GF-D8 (cell line): Measurements from ENCODE around the gene TPR.
"Not testable (repeated sequence)": the region's sequence is repeated elsewhere in the genome, so short reads cannot be mapped to it uniquely, and the experiment has no call there.

Experiments
- DNase-seq: peaks from one replicate; lab custom pipeline; 2025; lab: John Stamatoyannopoulos, UW

The TPR gene

GRCh38 chr1:186375152-186375928, at the start of gene TPR, which contains the start of gene ODR4:
Gene TPR (minus strand): TSS chr1:186375253. CDS start chr1:186375028, 225 bp downstream.
Gene ODR4 (plus strand): TSS chr1:186375838. CDS start chr1:186379786, 3,948 bp downstream.
- DNase-seq: peak; percentile 98

GRCh38 chr1:186424539-186424938, 49.5 kb upstream of the TPR start:
- no peak for DNase-seq

- DNase-seq: no peak
These were observed 46.4 kb upstream of the TPR start for GRCh38 chr1:186421446-186421845.

- DNase-seq: no peak
These were observed 45.9 kb upstream of the TPR start for GRCh38 chr1:186420923-186421322.

- no peak for DNase-seq
These were observed 45.3 kb upstream of the TPR start for GRCh38 chr1:186420311-186420710.

GRCh38 chr1:186418503-186418902, 43.5 kb upstream of the TPR start:
- DNase-seq: no peak

DNA sequence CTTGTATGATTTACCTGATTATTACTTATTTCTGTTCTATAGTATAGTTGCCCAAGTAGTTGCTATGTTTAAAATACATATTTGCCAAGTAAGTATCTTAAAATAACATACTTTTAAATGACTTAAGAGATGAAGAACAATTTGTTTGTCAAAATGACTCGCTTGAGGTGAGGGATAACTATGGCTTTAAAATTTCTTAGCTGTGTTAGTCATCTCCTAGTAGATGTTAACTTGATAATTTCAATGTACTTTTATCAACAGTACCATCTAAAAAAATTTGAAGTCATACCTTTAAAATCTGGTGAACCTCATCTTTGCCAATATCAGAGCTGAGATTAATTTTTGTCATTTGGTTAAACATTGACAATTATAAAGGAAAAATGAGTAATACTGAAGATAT, 38.3 kb upstream of the TPR start:
- no peak for DNase-seq

GRCh38 chr1:186409091-186409490, 34.0 kb upstream of the TPR start:
- no peak for DNase-seq

DNA sequence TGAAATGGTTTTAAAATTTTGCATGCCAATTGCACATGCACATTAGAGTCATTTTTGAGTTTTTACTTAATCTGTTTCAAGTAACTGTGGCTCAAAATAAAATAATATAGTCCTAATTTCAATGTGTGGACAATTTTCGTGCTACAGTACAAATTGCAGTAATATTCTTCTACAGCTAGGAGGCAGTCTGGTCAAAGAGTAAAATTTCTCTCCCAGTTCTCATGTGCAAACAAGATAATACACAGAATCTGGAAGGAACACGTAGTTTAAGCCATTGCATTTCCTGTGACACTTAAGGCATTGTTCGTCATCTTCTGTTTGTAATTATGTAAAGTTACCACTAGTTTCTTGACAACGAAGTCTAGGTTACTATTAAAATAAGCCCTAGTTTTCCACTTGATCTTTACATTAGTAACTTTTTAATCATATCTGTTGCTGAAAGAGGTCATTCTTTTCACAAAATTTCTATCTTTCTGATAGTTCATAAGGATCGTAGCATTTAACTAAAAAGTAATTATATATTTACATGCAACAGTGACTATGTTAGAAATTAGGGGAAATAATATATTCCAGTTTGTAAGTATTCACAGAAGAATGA, 29.5 kb upstream of the TPR start:
- no peak for DNase-seq

DNA sequence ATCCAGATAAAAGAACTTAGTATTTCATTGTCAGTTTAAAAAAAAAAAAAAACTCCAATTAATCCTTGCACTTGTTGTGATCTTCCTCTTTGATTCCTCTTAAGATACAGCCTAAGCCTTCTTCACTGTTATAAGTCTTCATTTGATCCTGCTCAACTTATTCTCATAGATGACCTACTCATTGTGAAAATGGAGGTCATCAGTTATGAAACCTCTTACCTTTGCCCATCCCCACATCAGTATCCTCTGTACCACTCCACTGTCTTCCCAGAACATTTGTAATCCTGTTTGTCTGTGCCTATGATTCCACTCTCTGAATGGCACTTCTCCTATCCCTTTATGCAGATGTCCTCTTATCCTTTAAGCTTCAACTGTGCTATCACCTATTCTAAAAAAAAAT, 28.6 kb upstream of the TPR start:
- no peak for DNase-seq

- not testable (repeated sequence) for DNase-seq
These were observed 26.4 kb upstream of the TPR start for GRCh38 chr1:186401446-186401845.

GRCh38 chr1:186392711-186393110, 17.7 kb upstream of the TPR start:
- not testable (repeated sequence) for DNase-seq

- no peak for DNase-seq
These were observed 16.8 kb upstream of the TPR start for GRCh38 chr1:186391841-186392240.

- DNase-seq: no peak
These were observed 15.9 kb upstream of the TPR start for GRCh38 chr1:186390925-186391324.

DNA sequence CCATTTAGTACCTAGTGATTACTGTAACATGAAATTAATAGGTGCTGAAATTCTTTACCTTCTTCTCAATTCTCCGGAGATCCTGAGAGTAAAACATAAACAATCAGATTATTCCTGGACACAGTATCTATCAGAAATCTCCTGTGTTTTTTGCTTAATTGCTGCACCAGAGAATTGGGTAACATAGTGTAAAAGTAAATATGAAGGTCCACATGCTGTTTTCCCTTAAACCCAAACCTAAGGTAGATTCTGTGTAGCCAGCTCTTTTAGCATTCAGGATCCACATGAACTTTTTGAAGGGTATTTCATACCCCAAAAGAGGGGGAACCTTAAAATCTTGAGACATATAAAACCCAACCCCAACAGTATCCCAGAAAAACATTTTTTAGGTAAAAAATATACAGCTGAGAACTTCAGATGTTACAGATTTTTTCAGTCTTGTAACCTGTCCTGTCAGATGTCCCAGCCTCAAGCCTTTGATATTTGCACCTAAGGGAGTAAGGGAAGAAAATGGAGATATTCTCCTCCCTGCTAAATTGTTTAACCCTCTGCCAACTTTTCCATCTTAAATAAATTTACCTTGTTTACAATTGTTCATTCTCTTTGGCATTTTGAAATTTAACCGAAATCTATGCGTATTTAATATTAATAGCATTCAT, 11.8 kb upstream of the TPR start:
- DNase-seq: no peak

DNA sequence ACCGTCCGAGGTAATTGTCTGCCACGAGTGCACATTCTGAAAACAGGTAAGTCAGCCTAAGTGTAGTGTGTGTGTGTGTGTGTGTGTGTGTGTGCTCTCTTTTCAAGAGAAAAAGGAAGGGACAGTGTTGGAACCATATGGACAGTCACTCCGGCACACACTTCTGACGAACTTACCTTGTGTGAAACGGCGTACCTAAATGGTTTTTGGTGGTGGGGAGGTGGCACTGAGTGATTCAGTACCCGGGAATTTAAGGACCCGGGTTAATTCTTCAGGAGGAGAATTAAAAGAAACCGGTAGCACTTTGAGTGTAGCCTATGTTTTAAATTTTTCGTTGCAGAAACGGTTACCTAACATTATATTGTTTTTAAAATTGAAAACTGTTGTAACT, 871 bp upstream of the TPR start:
- no peak for DNase-seq

DNA sequence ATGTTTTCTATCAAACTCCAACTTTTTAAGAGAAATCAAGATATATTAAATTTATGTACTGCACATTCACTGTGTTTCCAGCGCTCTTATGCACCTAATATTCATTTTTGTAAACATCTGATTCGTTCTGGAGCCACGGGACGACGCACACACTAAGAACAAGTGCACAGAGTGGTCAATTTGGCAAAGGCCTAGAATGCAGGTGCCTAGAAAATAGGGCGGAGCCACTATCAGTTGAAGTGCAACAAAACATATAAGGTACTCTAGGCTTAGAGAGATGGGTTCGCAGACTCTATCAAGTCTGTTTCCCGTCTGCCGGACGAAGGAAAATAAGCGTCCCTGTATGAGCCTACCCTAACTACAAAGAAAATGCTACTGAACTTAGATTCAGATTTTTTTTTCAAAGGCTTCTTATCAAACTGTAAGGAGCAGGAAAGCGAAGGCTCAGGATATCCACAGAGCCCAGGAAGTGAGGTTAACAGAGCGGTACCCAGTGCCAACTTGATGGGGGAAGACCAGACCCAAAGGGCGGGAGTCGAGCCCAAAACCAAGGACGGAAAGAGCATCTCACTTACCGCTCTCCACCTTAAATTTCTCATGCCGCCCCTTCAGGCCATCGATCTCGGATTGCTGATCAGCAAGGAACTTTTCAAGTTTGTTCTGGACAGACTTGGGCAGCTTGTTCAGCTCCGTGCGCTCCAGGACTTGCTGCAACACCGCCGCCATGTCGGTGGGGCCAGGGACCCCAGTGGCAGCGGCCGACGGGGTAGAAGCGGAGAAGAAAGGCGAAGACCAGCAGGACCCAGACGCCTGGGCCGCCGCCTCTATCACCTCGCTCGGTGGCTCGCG, 526 bp downstream of the TPR start:
- peak; percentile 36 for DNase-seq

DNA sequence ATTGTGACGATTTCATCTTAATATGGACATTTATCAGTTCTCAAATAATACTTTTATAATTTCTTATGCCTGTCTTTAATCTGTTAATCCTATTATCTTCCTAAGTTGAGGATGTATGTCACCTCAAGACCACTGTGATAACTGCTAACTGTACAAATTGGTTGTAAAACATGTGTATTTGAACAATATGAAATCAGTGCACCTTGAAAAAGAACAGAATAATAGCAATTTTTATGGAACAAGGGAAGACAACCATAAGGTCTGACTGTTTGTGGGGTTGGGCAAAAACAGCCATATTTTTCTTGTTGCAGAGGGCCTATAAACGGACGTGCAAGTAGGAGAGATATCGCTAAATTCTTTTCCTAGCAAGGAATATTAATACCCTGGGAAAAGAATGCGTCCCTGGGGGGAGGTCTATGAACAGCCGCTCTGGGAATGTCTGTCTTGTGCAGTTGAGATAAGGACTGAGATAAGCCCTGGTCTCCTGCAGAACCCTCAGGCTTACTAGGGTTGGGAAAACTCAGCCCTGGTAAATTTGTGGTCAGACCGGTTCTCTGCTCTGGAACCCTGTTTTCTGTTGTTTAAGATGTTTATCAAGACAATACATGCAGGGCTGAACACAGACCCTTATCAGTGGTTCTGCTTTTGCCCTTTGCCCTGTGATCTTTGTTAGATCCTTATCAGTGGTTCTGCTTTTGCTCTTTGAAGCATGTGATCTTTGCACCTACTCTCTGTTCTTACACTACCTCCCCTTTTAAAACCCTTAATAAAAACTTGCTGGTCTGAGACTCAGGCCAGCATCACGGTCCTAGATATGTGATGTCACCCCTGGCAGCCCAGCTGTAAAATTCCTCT, 27.0 kb downstream of the TPR start:
- peak; percentile 81 for DNase-seq

- no peak for DNase-seq
These were observed 34.3 kb downstream of the TPR start for GRCh38 chr1:186340772-186341171.

- DNase-seq: no peak
These were observed 37.5 kb downstream of the TPR start for GRCh38 chr1:186337554-186337953.

GRCh38 chr1:186330758-186331157, 44.3 kb downstream of the TPR start:
- DNase-seq: no peak
